Measurements from ENCODE around the gene TRABD2B. TPM values are rescaled to one million over a fixed set of nuclear protein-coding genes. Genes with fewer than 3 reads are reported as not detected.

TRABD2B gene
- total and polyA plus RNA-seq, 2 of the 13 experiments (the other 11 are each of a cell fraction or from before 2014, with no cell fraction given) = 0.04 TPM; not detected in 1

- TF ChIP-seq ZNF687 (CRISPR knock-in tag; IDR thresholded peaks at IDR 0.05) (peak; percentile 40; the same call in 1 of the 2 replicates), FOXP1 (IDR thresholded peaks at IDR 0.05) (no peak), FOXP1 (CRISPR knock-in tag; IDR thresholded peaks at IDR 0.05) (peak; percentile 28; the same call in 1 of the 2 replicates), MIER2 (CRISPR knock-in tag; IDR thresholded peaks at IDR 0.05) (peak; percentile 37; the same call in 1 of the 2 replicates), EHMT2 (IDR thresholded peaks at IDR 0.05; ENCODE audit: borderline replicate concordance, low read depth, low read length) (no peak), ZNF570 (CRISPR knock-in tag; IDR thresholded peaks at IDR 0.05; ENCODE audit: borderline replicate concordance) (no peak), ZNF446 (CRISPR knock-in tag; IDR thresholded peaks at IDR 0.05) (no peak), RFX1 (IDR thresholded peaks at IDR 0.05) (no peak), ZNF160 (CRISPR knock-in tag; IDR thresholded peaks at IDR 0.05) (no peak), IKZF1 (IDR thresholded peaks at IDR 0.05) (no peak), ZNF883 (CRISPR knock-in tag; IDR thresholded peaks at IDR 0.05; ENCODE audit: not compliant biosample characterization) (no peak), HOXA7 (CRISPR knock-in tag; IDR thresholded peaks at IDR 0.05) (no peak), KDM1A (CRISPR knock-in tag; IDR thresholded peaks at IDR 0.05) (peak; percentile 58; the same call in 1 of the 2 replicates), PBX3 (CRISPR knock-in tag; IDR thresholded peaks at IDR 0.05; ENCODE audit: borderline replicate concordance) (no peak), ZFX (CRISPR knock-in tag; IDR thresholded peaks at IDR 0.05; ENCODE audit: low read depth) (peak; percentile 90), ZNF263 (CRISPR knock-in tag; IDR thresholded peaks at IDR 0.05) (no peak), MAFG (CRISPR knock-in tag; IDR thresholded peaks at IDR 0.05) (no peak), ZNF674 (CRISPR knock-in tag; IDR thresholded peaks at IDR 0.05; ENCODE audit: low read depth) (no peak), ZNF550 (CRISPR knock-in tag; IDR thresholded peaks at IDR 0.05; ENCODE audit: borderline replicate concordance) (no peak), ZFY (CRISPR knock-in tag; IDR thresholded peaks at IDR 0.05) (peak; percentile 78), MED8 (CRISPR knock-in tag; IDR thresholded peaks at IDR 0.05; ENCODE audit: insufficient replicate concordance) (no peak), ZNF598 (CRISPR knock-in tag; IDR thresholded peaks at IDR 0.05; ENCODE audit: borderline replicate concordance) (no peak), CCAR2 (optimal IDR thresholded peaks at IDR 0.05; ENCODE audit: low read depth, low read length) (no peak)
- TF ChIP-seq, protein P1, sequence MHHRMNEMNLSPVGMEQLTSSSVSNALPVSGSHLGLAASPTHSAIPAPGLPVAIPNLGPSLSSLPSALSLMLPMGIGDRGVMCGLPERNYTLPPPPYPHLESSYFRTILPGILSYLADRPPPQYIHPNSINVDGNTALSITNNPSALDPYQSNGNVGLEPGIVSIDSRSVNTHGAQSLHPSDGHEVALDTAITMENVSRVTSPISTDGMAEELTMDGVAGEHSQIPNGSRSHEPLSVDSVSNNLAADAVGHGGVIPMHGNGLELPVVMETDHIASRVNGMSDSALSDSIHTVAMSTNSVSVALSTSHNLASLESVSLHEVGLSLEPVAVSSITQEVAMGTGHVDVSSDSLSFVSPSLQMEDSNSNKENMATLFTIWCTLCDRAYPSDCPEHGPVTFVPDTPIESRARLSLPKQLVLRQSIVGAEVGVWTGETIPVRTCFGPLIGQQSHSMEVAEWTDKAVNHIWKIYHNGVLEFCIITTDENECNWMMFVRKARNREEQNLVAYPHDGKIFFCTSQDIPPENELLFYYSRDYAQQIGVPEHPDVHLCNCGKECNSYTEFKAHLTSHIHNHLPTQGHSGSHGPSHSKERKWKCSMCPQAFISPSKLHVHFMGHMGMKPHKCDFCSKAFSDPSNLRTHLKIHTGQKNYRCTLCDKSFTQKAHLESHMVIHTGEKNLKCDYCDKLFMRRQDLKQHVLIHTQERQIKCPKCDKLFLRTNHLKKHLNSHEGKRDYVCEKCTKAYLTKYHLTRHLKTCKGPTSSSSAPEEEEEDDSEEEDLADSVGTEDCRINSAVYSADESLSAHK (CRISPR knock-in tag; IDR thresholded peaks at IDR 0.05; ENCODE audit: borderline replicate concordance) = no peak
These were observed 156.6 kb downstream of the TRABD2B start (continued) for GRCh38 chr1:47840393-47841190.
